Activated CD4-positive, alpha-beta T cell treated with anti-CD3 and anti-CD28 coated beads, Interleukin-2, Interleukin-6, amounts not matched to agents 100 ng/mL and 50 ng/mL, durations not matched to agents 16 hours and 8 hours (primary cell): ENCODE measurements around the gene TP73.
A peak's percentile ranks its signal among the peaks of the same experiment; 100 is the strongest.

Experiments used
- DNase-seq: peaks from one replicate; pipeline ENCODE4 v3.0.0-alpha.2; 2020

The TP73 gene

DNA sequence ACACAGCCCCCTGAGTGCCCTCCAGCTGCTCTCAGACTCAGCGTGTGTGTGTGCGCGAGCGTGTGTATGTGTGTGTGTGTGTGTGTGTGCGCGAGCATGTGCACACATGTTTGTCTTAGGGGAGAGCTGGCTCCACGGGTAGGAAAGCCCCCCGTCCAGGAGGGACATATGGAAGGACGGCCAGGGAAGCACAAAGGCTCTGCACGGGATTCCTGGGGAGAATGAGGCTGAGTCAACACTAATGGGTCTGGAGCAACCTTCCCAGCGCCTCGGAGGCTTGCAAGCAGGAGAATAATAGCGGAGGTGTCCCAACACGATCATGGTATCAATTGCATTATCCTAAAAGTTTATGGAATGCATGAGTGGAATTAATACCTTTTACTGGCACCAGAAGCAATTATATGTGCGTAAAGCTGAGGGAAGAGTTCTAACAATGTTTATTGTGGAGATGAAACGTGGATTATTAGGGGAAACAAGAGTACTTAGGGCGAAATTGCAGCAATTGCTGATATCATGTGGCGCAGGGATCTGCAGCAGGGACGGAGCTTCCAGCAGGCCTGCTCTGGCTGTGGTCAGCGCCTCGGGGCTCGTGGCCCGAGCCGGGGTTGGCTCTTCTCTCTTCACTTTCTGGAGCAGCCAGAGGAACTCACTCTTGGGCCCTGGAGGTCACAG, 59.6 kb downstream of the TP73 start:
- no peak for DNase-seq

DNA sequence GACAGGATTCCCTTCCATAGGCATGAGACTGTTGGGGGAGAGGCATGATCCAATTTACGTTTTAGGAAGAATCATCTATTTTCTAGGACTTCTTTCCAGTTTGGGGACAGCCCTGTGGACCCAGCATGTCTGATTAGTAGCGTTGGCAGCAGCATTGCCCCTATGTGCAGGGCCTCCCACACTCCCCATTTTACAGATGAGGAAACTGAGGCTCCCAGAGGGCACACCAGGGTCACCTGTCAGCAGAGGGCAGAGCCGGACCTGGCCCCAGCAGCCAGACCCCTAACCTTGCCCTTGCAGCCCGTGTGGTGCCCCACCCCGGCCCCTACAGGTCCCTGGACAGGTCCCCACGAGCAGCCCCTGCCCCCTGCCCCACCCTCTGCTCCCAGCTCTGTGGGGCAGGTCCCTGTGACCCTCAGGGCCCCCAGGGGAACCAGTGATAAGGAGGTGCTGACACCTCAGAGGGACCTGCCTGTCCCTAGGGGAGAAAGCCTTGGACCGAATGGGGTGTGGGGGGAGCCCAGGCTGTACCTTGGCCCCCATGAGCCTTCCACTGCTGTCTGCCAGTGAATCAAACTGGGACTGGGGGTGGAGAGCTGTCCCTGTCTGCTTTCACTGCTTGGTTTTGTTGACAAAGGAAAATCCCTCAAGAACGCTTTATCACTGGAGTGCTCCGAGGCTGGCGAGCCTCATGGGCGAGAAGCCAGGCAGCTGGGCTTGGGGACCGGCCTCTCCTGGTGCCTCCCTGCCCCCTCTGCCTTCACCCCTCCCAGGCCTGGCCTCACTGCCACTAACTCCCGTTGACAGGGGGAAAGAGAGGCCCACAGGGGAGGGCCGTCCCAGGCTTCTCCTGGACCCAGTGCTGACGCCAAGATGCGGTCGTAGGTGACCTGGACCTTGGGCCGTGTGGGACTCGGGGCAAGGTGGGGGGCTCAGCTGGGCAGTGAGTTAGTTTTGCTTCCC, 60.5 kb downstream of the TP73 start:
- DNase-seq = no peak

DNA sequence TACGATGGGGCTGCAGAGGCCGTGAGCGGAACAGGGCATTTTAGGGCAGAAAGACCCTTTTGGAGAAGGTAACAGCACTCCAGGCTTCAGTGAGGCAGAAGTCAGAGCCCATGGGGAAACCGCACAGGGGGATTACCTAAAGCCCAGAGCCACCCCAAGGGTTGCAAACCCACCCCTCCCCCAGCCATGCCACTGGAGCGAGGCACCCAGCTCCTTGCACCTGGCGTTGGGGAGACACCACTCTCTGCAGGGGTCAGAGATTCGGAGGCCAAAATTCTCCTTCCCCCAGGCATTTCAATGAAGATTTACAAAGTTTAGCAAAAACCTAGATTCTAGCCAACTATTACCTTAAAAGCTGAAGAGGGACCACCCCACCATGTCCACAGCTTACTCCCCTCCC, 61.5 kb downstream of the TP73 start:
- DNase-seq = no peak

GRCh38 chr1:3714284-3714741, 62.0 kb downstream of the TP73 start:
- no peak for DNase-seq

GRCh38 chr1:3714814-3715213, 62.5 kb downstream of the TP73 start:
- DNase-seq = no peak

- DNase-seq = no peak
These were observed 64.0 kb downstream of the TP73 start for GRCh38 chr1:3716351-3716750.

DNA sequence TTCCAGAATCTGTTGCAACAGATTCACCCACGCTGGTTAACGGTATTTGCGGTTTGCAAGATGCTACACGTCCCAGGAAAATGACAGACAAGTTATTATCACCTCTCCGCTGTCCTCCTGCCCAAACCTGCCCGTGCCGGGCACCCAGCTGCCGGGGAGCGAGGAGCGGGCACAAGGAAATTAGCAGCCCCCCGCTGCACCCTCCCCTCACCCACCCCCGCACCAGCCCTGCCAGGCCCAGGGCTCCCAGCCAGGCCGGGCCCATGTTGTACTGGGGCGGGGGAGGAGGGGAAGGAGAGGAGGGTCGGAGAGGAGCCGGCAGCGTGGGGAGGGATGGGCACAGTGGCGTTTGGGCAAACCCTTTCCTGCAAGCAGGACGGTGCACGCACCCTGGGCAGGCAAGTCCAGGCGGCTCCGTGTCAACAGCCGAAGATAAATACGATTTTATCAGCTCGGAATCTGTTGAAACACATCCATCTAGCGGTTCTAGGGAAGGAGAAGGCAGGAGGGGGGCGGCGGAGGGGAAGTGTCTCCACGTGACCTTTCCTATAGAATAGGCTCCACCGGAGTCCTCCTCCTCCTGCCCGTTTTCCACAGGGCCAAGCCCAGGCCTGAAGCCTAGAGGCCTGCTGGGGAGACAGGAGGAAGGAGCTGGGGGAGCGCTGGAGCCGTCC, 64.9 kb downstream of the TP73 start:
- DNase-seq = no peak

- DNase-seq = peak; percentile 14
These were observed 65.6 kb downstream of the TP73 start for GRCh38 chr1:3717715-3718601.

DNA sequence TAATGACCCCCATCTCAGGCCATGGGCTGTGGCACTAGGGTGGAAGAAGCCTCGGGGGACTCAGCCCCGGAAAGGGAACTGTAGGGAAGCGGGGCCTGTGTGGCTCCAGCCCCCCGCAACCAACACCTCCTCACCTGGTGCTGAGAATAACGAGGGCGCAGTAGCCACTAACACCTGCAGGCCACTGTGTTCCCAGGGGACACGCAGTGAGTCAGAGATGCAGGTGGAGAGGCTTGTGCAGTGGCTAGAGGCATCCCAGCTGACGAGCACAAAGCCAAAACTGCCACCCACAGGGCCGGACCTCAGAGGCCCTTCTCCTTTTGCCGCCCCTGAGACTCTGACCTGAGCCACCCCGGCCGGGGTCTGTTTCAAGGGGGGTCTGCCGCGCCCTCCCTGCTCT, 66.4 kb downstream of the TP73 start:
- no peak for DNase-seq

GRCh38 chr1:3721955-3722465, 69.7 kb downstream of the TP73 start:
- no peak for DNase-seq

DNA sequence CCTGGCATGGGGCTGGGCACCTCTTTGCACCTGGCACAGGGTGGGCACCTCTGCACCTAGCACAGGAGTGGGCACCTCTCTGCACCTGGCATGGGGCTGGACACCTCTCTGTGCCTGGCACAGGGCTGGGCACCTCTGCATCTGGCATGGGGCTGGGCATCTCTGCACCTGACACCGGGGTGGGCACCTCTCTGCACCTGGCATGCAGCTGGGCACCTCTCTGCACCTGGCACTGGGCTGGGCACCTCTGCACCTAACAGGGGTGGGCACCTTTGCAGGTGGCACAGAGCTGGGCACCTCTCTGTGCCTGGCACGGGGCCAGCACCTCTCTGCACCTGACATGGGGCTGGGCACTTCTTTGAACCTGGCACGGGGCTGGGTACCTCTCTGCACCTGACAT, 70.5 kb downstream of the TP73 start:
- DNase-seq = no peak

DNA sequence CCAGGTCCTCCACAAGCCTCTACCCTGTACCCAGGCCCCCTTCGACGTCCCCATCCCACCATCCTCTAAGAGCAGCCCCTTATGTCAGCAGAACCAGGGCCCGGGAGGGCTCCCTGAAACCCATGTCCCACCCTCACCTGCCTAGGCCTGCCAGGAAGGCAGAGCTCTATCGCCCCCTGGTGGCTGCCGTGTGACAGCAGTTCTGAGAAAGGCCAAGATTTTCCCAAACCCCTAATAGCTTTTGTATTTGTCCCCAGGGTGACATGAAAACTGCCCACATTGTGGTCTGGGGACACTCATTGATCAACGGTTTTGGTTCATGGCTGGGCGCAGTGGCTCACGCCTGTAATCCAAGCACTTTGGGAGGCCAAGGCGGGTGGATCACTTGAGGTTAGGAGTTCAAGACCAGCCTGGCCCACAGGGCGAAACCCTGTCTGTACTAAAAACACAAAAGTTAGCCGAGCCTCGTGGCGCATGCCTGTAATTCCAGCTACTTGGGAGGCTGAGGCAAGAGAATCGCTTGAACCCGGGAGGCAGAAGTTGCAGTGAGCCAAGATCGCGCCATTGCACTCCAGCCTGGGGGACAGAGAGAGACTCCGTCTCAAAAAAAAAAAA, 72.2 kb downstream of the TP73 start:
- DNase-seq = peak; percentile 81

DNA sequence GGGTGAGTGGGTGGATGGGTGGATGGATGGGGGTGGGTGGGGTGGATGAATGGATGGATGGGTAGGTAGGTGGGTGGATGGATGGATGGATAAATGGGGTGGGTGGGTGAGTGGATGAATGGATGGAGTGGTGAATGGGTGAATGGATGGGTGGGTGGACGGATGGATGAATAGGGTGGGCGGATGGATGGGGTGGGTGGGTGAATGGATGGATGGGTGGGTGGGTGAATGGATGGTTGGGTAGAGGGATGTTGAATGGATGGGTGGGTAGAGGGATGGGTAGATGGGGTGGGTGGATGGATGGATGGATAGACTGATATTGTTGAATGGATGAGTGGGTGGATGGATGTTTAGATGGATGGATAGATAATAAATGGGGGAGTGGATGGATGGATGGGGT, 73.0 kb downstream of the TP73 start:
- DNase-seq = no peak

DNA sequence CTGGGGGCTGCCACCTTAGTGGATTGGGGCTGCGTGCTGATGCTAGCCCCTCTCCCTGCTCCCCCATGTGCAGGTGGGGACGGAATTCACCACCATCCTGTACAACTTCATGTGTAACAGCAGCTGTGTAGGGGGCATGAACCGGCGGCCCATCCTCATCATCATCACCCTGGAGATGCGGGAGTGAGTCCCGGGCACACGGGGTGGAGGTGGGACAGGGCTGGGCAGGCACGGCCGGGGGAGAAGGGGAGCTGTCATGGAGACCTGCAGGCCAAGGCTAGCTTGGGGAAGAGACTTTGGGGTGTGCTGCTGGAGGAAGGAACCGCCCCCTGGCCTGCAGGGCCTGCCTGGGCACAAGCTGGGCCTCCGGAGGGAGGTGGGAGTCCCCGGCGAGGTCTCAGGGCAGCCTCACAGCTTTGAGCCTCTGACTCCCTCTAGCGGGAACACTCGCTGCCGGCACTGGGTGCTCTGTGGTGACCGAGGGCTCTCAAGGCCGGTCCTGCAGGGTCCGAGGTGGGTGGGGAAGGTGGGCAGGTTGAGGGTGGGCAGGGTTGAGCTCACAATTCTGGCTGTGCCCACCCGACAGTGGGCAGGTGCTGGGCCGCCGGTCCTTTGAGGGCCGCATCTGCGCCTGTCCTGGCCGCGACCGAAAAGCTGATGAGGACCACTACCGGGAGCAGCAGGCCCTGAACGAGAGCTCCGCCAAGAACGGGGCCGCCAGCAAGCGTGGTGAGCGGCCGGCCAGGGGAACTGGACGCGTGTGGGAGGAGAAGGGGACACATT, 74.9 kb downstream of the TP73 start:
- DNase-seq = peak; percentile 22

DNA sequence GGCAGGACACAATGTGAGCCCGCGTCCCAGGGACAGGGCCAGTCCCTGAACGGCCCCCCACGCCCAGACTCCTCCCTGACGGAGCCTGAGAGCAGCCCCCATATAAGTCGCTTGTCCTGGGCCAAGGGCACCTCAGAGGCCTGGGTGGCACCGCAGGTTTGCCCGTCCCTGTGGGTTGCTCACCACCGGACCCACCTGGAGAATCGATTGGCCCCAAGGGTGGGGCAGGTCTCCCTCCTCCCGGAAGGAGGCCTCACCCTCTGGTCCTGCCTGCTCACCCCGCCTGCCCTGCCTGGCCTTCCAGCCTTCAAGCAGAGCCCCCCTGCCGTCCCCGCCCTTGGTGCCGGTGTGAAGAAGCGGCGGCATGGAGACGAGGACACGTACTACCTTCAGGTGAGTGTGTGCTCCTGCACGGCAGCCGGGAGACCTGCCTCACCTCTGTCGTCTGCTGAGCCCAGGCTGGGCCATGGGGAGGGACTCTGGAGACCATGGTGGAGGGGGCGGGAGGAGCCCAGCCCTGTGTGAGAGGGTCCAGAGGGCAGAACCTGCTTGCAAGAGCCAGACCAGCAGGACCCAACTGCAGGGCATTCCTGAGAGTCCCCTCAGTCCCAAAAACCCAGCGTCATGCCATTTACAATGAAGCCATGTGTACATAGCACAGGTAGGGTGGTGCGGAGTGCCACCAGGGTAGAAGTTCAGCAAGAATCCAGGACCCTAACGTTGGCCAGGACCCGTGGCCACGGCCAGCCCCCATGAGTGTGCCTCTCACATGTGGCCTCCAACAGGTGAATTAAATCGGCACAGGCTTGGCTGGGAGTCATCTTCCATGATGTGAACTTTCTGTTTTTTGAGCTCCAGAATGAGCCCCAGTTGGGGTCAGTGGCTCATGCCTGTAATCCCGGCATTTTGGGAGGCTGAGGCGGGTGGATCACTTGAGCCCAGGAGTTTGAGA, 75.8 kb downstream of the TP73 start:
- DNase-seq = no peak

DNA sequence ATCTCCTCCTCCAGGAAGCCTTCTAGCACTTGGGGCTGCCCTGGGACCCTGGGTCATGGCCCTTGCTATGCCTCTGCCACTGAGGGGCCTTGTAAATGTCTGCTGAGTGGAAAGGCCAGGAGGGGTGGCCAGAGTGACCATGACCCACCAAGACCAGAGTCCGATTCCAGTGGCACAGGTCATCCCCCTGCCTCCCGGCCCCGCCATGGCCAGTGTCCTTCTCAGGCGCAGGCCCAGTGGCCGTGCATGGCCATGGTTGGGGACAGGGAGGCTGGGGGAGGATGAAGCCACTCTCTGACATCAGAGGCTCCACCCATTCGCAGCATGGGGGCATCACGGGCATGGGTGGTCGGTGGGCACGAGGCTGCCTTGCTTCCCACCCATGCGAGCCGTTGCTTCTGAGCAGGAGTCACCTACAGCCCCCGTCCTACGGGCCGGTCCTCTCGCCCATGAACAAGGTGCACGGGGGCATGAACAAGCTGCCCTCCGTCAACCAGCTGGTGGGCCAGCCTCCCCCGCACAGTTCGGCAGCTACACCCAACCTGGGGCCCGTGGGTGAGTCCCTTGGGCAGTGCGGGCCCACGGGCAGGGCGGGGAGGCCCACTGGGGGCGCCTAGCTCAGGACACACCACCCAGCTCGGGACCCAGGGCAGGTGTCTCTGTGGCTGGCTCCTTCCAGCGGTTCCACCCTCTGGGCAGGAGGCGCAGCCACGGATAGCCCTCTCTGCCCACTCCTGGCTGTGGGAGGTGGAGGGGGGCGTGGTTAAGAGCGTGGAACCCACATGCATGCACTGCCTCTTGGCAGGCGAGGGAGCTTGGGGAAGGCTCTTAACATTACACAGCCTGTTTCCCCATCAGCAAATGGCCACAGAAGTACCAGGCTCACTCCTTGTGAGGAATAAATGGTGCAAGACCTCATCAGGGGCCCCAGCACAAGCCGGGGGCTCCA, 77.6 kb downstream of the TP73 start:
- no peak for DNase-seq

DNA sequence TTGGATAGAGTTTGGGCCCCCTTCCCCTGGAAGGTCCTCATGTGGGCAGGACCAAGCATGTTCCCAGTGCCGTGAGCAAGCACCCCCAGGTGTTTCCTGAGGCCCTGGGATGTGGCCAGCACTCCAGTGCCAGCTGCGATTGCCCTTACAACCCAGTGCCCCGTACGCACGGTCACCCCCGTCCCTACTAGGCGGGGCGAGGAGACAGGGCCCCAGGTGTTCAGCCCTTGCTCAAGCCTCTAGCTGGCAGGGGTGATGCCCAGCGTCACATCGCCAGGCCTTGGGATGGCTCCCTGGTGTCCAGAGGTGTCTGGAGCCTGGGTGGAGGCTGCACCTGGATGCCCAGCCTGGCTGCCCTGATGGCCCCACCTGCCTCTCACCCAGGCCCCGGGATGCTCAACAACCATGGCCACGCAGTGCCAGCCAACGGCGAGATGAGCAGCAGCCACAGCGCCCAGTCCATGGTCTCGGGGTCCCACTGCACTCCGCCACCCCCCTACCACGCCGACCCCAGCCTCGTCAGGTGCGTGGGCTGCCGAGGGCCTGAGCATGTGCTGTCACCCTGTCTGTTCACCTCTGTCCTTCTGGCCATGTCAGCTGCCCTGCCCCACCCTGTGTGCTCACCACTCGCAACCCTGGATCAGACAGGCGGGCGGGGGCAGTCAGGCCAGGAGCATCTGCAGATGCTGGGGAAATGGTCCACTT, 78.4 kb downstream of the TP73 start:
- DNase-seq = no peak
